Mesenchymal stem cell (in vitro differentiated cells and primary cell): ENCODE results near the gene FH.

ENCODE experiments used
- DNase-seq: peaks from one replicate; pipeline ENCODE4 v3.0.0-alpha.2; 2013
- H2AFZ ChIP-seq: one replicate; pipeline ENCODE4 v1.6.1; 2013; ENCODE audit warnings: low read depth, mild to moderate bottlenecking, control low read depth, inconsistent platforms, low read length, moderate library complexity
- H2AK5ac ChIP-seq: 2 replicates; pipeline ENCODE4 v1.6.1; 2013; ENCODE audit warnings: low read length, moderate library complexity, mild to moderate bottlenecking, inconsistent platforms; ENCODE audit not compliant: severe bottlenecking
- H2BK120ac ChIP-seq: one replicate; pipeline ENCODE4 v1.6.1; 2013; ENCODE audit warnings: low read depth, mild to moderate bottlenecking, inconsistent platforms, low read length, moderate library complexity
- H2BK12ac ChIP-seq, 2 experiments: one replicate each; pipeline ENCODE4 v1.6.1; 2013; ENCODE audit warnings: inconsistent platforms in 2 of 2, low read length in 2 of 2, mild to moderate bottlenecking in 2 of 2, moderate library complexity in 2 of 2, control low read depth in 1 of 2
- H2BK15ac ChIP-seq: one replicate; pipeline ENCODE4 v1.6.1; 2013; ENCODE audit warnings: mild to moderate bottlenecking, low read depth, inconsistent platforms; ENCODE audit not compliant: poor library complexity, severe bottlenecking
- H2BK5ac ChIP-seq: 2 replicates; pipeline ENCODE4 v1.6.1; 2013; ENCODE audit warnings: low read depth, mild to moderate bottlenecking, low read length, control low read depth, inconsistent platforms; ENCODE audit not compliant: poor library complexity, severe bottlenecking
- H3K14ac ChIP-seq, 2 experiments: one replicate each; pipeline ENCODE4 v1.6.1; 2013; ENCODE audit warnings: inconsistent platforms in 2 of 2, low read length in 2 of 2, control low read depth in 1 of 2, mild to moderate bottlenecking in 1 of 2, moderate library complexity in 1 of 2
- H3K18ac ChIP-seq, 2 experiments: one replicate each; pipeline ENCODE4 v1.6.1; 2013; ENCODE audit warnings: inconsistent platforms in 2 of 2, low read length in 2 of 2, control low read depth in 1 of 2, low read depth in 1 of 2, mild to moderate bottlenecking in 1 of 2
- H3K23ac ChIP-seq, 2 experiments: one replicate each; pipeline ENCODE4 v1.6.1; 2013; ENCODE audit warnings: inconsistent platforms in 2 of 2, low read length in 2 of 2, mild to moderate bottlenecking in 2 of 2, moderate library complexity in 2 of 2, control low read depth in 1 of 2
- H3K27ac ChIP-seq: 2 replicates; pipeline ENCODE4 v1.5.1; 2013; ENCODE audit warnings: mild to moderate bottlenecking, moderate library complexity, low read length, control low read depth, inconsistent platforms; ENCODE audit not compliant: poor library complexity, severe bottlenecking
- H3K27me3 ChIP-seq, 2 experiments: 2 replicates each; pipeline versions ENCODE4 v1.6.1 to v1.7.0; 2013; ENCODE audit warnings: low read length in 2 of 2, mild to moderate bottlenecking in 2 of 2, moderate library complexity in 2 of 2, control low read depth in 1 of 2, inconsistent platforms in 1 of 2; ENCODE audit not compliant: control insufficient read depth in 1 of 2, insufficient read depth in 1 of 2
- H3K36me3 ChIP-seq, 2 experiments: 2 replicates each; pipeline versions ENCODE4 v1.6.1 to v1.7.0; 2013; ENCODE audit warnings: low read length in 2 of 2, control low read depth in 1 of 2, inconsistent platforms in 1 of 2, low read depth in 1 of 2, mild to moderate bottlenecking in 1 of 2; ENCODE audit not compliant: insufficient read depth in 2 of 2, control insufficient read depth in 1 of 2
- H3K4ac ChIP-seq, 2 experiments: one replicate each; pipeline ENCODE4 v1.6.1; 2013; ENCODE audit warnings: inconsistent platforms in 2 of 2, low read length in 2 of 2, mild to moderate bottlenecking in 2 of 2, moderate library complexity in 2 of 2, control low read depth in 1 of 2, low read depth in 1 of 2
- H3K4me1 ChIP-seq: 2 replicates; pipeline ENCODE4 v1.6.1; 2013; ENCODE audit warnings: low read depth, low read length, control low read depth; ENCODE audit not compliant: control insufficient read depth, insufficient read depth
- H3K4me2 ChIP-seq: 2 replicates; pipeline ENCODE4 v1.6.1; 2013; ENCODE audit warnings: low read length, mild to moderate bottlenecking, inconsistent platforms; ENCODE audit not compliant: poor library complexity, severe bottlenecking
- H3K4me3 ChIP-seq, 2 experiments: 2 replicates each; pipeline versions ENCODE4 v1.5.1 to v1.7.0; 2013; ENCODE audit warnings: low read length in 2 of 2, mild to moderate bottlenecking in 2 of 2, control low read depth in 1 of 2, low read depth in 1 of 2; ENCODE audit not compliant: insufficient read depth in 1 of 2
- H3K79me1 ChIP-seq: replicated peaks from 2 replicates; pipeline ENCODE4 v1.6.1; 2013; ENCODE audit warnings: mild to moderate bottlenecking, control low read depth, low read length, inconsistent platforms; ENCODE audit not compliant: poor library complexity, severe bottlenecking
- H3K9ac ChIP-seq: 2 replicates; pipeline ENCODE4 v1.7.0; 2013; ENCODE audit warnings: mild to moderate bottlenecking, low read length, moderate library complexity
- H3K9me3 ChIP-seq: 2 replicates; pipeline ENCODE4 v1.7.0; 2013; ENCODE audit warnings: mild to moderate bottlenecking, low read length; ENCODE audit not compliant: control insufficient read depth
- H4K8ac ChIP-seq: one replicate; pipeline ENCODE4 v1.6.1; 2013; ENCODE audit warnings: inconsistent platforms, mild to moderate bottlenecking, low read length, moderate library complexity
- H4K91ac ChIP-seq: one replicate; pipeline ENCODE4 v1.6.1; 2013; ENCODE audit warnings: mild to moderate bottlenecking, low read length, inconsistent platforms
- WGBS: methylation state at CpG from one replicate; pipeline ENCODE4 v1.1.7; 2013; ENCODE audit warnings: mixed read lengths; 5-methylcytosine and 5-hydroxymethylcytosine counted together

Gene FH

DNA sequence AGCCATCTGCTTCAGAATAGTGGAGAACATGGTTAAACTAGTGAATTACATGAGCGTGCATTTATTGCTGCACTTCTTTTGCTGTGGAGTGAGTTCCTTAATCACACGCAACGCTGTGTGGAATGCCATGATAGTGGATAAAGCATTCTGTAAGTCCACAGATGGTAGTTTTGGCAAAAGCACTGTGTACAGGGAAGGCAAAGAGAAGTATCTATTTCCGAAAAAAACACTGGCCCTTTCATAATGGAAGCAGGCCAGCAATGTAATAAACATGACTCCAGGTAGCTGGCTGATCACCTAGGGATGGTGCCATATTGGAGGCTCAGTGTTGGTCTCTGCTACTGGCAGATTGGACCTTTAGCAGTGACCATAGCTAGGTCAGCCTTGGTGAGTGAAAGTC is 67.6 kb downstream of the FH start:
- Histone ChIP-seq H2AFZ (no peak overlapping the region), H3K14ac (no peak overlapping the region), H4K8ac (no peak overlapping the region), H2BK5ac (no peak overlapping the region), H3K79me1 (no peaks in the 10 kb centered on the region), H4K91ac (no peak overlapping the region), H3K4ac (no peak overlapping the region), H3K23ac (no peak overlapping the region), H3K27ac (no peak overlapping the region), H2AK5ac (no peak overlapping the region), H3K9ac (no peak overlapping the region), H3K36me3 (no peaks in the 10 kb centered on the region), H3K4me1 (no peaks in the 10 kb centered on the region), H2BK15ac (no peak overlapping the region), H3K9me3 (peaks cover 5% of the 10 kb centered on the region), H3K18ac (no peak overlapping the region), H3K4me2 (no peak overlapping the region), H3K4me3 (no peak overlapping the region), H2BK120ac (no peak overlapping the region), H3K27me3 (no peaks in the 10 kb centered on the region), H2BK12ac (no peak overlapping the region)
- DNase-seq: no peak
- WGBS: 94% methylated on average over 4 of the region's 4 CpGs
